HFF-Myc (cell line): ENCODE results near the gene HIVEP3.

Source experiments
- DNase-seq: peaks from one replicate; pipeline ENCODE4 v3.0.0-alpha.2; 2011; ENCODE audit warnings: low read depth; ENCODE audit errors: extremely low read depth
- H3K4me3 ChIP-seq: replicated peaks from 2 replicates; pipeline ENCODE4 v1.5.1; 2011; ENCODE audit warnings: low read depth, mild to moderate bottlenecking, control low read depth, low read length
- CTCF ChIP-seq: IDR thresholded peaks from 2 replicates; pipeline ENCODE4 v1.5.1; 2012; ENCODE audit warnings: mild to moderate bottlenecking, low read depth, low read length, control low read depth; ENCODE audit errors: missing control alignments

HIVEP3 gene

GRCh38 chr1:41740058-41740457 lies 178.7 kb downstream of the HIVEP3 start:
- no peak overlapping the region for H3K4me3 ChIP-seq
- no peak for DNase-seq
- TF ChIP-seq CTCF = no peak

- TF ChIP-seq CTCF = no peak
- H3K4me3 ChIP-seq = no peak overlapping the region
- no peak for DNase-seq
Measured at GRCh38 chr1:41739061-41739955, 179.4 kb downstream of the HIVEP3 start.

GRCh38 chr1:41738475-41738874 lies 180.2 kb downstream of the HIVEP3 start:
- H3K4me3 ChIP-seq = no peak overlapping the region
- no peak for DNase-seq

GRCh38 chr1:41738006-41738405 lies 180.7 kb downstream of the HIVEP3 start:
- DNase-seq = no peak
- no peak for TF ChIP-seq CTCF
- no peak overlapping the region for H3K4me3 ChIP-seq

More at GRCh38 chr1:41738475-41738874, 180.2 kb downstream of the HIVEP3 start:
- TF ChIP-seq CTCF = no peak

- no peak overlapping the region for H3K4me3 ChIP-seq
- TF ChIP-seq CTCF = no peak
- no peak for DNase-seq
Measured at GRCh38 chr1:41735631-41736260, 183.0 kb downstream of the HIVEP3 start.

- no peak for TF ChIP-seq CTCF
- H3K4me3 ChIP-seq = no peak overlapping the region
- DNase-seq = no peak
Measured at GRCh38 chr1:41735139-41735538, 183.6 kb downstream of the HIVEP3 start.
